22Rv1 (cell line): ENCODE measurements around the gene CLK4.

Experiments
- H3K27ac ChIP-seq: fragments of 450-650 bp; 2 replicates; pipeline ENCODE4 v1.5.1; 2017
- ZFX ChIP-seq: fragments of 450-650 bp; IDR thresholded peaks from 2 replicates; pipeline ENCODE4 v1.6.1; 2017; ENCODE audit warnings: antibody characterized with exemption, borderline replicate concordance
- TF ChIP-seq, protein P1 (sequence below): fragments of 450-650 bp; IDR thresholded peaks from 2 replicates; pipeline ENCODE4 v1.5.1; 2017; ENCODE audit warnings: mild to moderate bottlenecking

CLK4 gene

DNA sequence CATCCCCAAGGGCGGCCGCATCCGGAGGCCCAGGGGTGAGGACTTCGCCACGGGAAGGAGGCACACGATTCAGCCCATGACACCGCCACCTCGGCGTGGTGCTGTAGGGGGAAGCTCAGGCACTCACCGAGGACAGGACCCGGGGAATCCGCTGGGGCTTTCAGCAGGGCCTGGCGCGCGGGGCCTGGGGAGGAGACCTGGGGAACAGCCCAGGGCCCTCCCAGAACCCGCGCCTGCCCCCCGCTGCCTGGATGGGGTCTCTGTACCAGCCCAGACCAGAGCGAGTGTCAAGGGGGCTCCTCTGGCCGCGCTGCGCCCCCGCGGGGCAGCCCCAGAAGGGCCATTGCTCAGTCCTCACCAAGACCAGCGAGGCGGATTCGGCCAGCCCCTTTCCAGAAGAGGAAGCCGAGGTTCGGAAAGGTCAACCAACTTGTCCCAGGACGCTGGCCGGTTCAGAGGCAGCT is 49.4 kb downstream of the CLK4 start:
- TF ChIP-seq, protein P1, sequence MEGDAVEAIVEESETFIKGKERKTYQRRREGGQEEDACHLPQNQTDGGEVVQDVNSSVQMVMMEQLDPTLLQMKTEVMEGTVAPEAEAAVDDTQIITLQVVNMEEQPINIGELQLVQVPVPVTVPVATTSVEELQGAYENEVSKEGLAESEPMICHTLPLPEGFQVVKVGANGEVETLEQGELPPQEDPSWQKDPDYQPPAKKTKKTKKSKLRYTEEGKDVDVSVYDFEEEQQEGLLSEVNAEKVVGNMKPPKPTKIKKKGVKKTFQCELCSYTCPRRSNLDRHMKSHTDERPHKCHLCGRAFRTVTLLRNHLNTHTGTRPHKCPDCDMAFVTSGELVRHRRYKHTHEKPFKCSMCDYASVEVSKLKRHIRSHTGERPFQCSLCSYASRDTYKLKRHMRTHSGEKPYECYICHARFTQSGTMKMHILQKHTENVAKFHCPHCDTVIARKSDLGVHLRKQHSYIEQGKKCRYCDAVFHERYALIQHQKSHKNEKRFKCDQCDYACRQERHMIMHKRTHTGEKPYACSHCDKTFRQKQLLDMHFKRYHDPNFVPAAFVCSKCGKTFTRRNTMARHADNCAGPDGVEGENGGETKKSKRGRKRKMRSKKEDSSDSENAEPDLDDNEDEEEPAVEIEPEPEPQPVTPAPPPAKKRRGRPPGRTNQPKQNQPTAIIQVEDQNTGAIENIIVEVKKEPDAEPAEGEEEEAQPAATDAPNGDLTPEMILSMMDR = no peak
- TF ChIP-seq ZFX = no peak
- no peak overlapping the region for H3K27ac ChIP-seq

DNA sequence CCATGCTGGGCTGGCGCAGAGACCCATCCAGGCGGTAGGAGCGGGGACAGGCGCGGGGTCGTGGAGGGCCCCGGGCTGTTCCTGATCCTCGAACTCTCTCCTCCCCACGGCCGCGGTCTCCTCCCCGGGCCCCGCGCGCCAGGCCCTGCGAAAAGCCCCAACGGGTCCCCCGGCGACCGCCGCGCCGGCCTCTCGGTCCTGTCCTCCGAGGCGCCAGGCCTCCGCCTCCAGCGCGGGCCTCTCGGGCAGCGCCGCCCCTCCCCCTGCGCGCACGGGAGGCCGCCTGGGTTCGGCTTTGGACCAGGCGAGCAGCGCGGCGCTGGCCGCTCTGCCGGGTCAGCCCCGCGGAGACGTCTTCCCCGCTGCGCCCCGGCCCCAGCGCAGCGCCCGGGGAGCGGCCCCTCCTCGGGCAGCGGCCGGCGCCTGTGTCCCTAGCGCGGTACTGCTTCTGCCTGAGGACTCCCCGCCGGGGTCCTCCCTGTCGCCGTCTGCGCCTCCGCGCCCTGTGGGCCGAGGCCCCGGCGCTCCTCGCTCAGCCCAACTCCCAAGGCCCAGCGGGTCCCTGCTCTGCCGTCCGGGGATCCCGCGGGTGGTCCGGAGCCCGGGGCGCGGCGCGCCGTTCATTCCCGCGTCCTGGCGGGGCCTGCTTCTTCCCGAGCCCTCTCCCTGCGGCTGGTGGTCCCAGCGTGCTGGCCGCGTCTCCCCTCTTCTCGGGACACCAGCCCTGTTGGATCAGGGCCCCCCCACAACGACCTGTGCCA is 50.1 kb downstream of the CLK4 start:
- no peak for TF ChIP-seq ZFX
- TF ChIP-seq, protein P1 = no peak
- H3K27ac ChIP-seq = no peak overlapping the region

DNA sequence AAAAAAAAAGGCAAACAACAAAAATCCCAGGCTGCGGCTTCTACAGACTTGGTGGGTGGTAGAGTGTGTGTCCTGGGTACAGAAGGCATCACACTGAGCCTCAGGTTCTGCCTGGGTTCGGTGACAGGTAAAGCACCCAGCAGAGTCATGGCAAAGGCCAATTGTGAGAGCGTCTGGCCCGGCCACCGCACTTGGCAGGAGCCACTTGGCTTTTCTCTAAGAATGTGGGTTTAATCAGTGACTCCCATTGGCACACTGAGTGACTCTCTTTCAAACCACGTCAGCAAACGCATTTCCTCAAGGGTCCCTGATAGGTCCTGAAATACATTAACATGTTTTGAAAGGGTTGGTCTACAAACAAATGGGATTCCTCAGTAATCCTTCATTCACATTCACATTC is 53.6 kb downstream of the CLK4 start:
- no peak overlapping the region for H3K27ac ChIP-seq
- TF ChIP-seq, protein P1 = no peak
- no peak for TF ChIP-seq ZFX

DNA sequence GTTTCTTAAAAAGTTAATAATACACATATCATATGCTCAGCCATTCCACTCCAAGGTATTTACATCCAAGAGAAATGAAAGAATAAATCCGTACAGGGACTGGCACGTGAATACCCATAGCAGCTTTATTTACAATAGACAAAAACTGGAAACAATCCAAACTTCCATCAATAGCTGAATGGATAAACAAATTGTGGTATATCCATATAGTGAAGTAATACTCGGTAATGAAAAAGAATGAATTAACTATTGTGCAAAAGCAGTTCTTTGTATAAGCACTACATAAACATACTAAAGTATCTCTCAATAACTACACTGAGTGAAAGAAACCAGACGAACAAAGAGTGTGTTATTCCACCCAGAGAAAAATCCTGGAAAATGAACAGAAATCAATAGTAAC is 54.2 kb downstream of the CLK4 start:
- TF ChIP-seq, protein P1 = no peak
- H3K27ac ChIP-seq = no peak overlapping the region

DNA sequence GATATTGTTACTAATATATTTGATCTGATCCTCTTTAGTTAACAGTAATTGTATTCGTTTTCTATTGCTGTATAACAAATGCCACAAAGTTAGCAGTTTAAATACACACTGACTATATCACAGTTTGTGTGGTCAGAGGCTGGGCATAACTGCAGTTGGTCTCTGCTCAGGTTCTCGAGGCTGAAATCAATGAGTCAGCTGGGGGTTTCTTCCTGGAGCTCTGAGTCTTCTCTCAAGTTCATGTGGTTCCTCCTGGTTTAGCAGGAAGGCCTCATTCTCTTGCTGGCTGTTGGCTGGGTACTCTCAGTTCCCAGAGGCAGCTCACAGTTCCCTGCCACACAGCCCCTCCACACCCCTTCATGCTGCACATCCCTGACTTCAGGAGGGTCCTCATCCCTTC is 57.4 kb downstream of the CLK4 start:
- no peak overlapping the region for H3K27ac ChIP-seq
- TF ChIP-seq, protein P1 = no peak
- TF ChIP-seq ZFX = no peak

DNA sequence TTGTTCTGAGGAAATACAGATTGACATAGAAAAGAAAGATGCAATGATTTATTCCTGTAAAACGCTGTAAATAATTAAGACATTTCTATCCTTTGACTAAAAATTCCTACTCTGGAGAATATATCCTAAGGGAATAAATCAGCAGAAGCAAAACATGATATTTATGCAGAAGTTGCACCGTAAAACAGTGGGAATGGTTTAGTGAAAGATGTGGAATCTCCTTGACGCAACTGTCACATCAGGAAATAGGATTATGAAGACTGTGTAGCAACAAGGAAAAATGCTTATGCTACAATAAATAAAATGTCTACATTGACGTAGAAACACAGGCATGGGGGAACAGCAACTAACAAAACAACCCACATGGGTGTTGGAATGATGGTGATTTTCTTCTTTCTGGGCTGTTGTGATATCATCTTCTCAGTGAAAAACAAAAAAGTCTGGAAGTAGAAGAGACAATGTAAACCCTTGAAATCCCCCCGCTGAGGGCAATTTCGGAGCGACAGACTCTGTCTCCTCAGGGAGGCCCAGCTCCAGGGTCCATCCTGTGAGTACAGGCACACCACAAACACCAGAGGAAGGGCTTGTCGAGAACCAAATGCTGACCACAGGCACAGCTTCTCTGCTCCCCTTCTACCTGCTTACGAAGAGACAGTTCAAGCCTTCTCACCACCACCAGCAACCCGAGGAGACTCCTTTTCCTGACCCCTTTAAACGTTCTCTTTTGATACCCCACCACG is 61.9 kb downstream of the CLK4 start:
- H3K27ac ChIP-seq = no peak overlapping the region
- no peak for TF ChIP-seq ZFX
- TF ChIP-seq, protein P1 = no peak

DNA sequence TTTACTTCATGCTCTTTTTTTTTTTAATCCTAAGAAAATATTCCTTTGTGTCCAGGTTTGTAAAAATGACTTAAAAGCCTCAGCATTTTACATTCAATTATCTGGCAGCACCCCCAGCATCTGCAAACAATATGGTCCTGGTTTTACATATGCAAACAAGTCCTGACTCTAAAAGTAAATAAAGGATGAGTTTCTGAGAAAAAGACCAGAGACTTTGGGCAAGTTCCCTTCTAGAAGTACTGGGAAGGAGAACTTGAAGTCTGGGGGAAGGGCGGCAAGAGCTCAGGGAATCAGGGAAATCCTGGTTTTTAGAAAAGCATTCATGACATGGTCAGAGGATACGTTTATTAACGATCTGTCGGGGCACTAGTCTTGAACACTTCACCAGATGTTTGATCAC is 62.5 kb downstream of the CLK4 start:
- H3K27ac ChIP-seq = no peak overlapping the region
- TF ChIP-seq ZFX = no peak

DNA sequence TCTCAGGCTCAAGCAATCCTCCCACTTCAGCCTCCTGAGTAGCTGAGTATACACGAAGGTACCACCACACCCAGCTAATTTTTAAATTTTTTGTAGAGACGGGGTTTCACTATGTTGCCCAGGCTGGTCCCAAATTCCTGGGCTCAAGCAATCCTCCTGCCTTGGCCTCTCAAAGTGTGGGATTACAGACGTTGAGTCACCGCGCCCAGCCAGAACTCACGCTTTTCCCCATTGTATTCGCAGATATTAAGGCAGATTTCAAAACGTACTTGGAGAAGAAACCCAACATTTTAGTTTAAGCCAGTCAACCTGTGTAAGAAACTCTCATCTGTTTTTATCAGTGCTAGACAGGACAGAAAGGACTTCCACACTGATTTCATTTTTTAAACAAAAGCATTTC is 63.2 kb downstream of the CLK4 start:
- no peak for TF ChIP-seq ZFX
- TF ChIP-seq, protein P1 = no peak

More for the DNA sequence above, 63.2 kb downstream of the CLK4 start:
- H3K27ac ChIP-seq = no peak overlapping the region
